Activated B cell treated with CpG ODN at 0.5 μM for 24 hours (primary cell): ENCODE data around the gene ART5. TPM values are rescaled to one million over a fixed set of nuclear protein-coding genes. Genes with fewer than 3 reads are reported as not detected.
"Not testable (repeated sequence)": the region's sequence is repeated elsewhere in the genome, so short reads cannot be mapped to it uniquely, and the experiment has no call there.

Source experiments
- ATAC-seq: fragments of 200-7000 bp; cut with Tn5 transposase; one replicate; pipeline ENCODE4 v1.10.0; 2021; ENCODE audit warnings: low read depth, mild to moderate bottlenecking, moderate library complexity
- CTCF ChIA-PET: fragments of 350-600 bp; sonication (Branson Sonifier 250); formaldehyde crosslinking; loops from one replicate; lab custom pipeline; 2021; ENCODE audit warnings: antibody characterized with exemption; lab: Charles Lee
- POLR2A ChIA-PET: fragments of 350-600 bp; sonication (Branson Sonifier 250); formaldehyde crosslinking; loops from one replicate; lab custom pipeline; 2021; ENCODE audit warnings: antibody characterized with exemption; lab: Charles Lee
- DNase-seq: peaks from one replicate; pipeline ENCODE4 v3.0.0; 2022
- H3K27ac Mint-ChIP-seq: one replicate; pipeline ENCODE4 v1.8.0; 2020; ENCODE audit warnings: mixed read lengths
- H3K27me3 Mint-ChIP-seq: one replicate; pipeline ENCODE4 v1.8.0; 2021; ENCODE audit warnings: mixed read lengths
- H3K36me3 Mint-ChIP-seq: one replicate; pipeline ENCODE4 v1.8.0; 2021; ENCODE audit warnings: low read depth, mixed read lengths
- H3K4me1 Mint-ChIP-seq: one replicate; pipeline ENCODE4 v1.8.0; 2021; ENCODE audit warnings: mixed read lengths
- H3K4me3 Mint-ChIP-seq: one replicate; pipeline ENCODE4 v1.8.0; 2020; ENCODE audit warnings: mild to moderate bottlenecking, mixed read lengths
- H3K9me3 Mint-ChIP-seq: one replicate; pipeline ENCODE4 v1.8.0; 2020; ENCODE audit warnings: mixed read lengths
- intact Hi-C: fragments of 100-400 bp; cut with micrococcal nuclease; formaldehyde crosslinking; loops from one replicate; pipeline ENCODE4 v1.15.1; 2024
- total RNA-seq: library from RNA; stranded (reverse); gene quantifications from 2 replicates; pipeline ENCODE4 v1.2.3, GENCODE V29; 2022
- TF ChIP-seq, protein P1 (sequence below): fragments of 200-600 bp; IDR thresholded peaks from one replicate; pipeline ENCODE4 v1.8.0; 2022; ENCODE audit warnings: antibody characterized with exemption, mild to moderate bottlenecking

Gene ART5
- total RNA-seq, 1 donor from 2014 or later, result not detected

DNA sequence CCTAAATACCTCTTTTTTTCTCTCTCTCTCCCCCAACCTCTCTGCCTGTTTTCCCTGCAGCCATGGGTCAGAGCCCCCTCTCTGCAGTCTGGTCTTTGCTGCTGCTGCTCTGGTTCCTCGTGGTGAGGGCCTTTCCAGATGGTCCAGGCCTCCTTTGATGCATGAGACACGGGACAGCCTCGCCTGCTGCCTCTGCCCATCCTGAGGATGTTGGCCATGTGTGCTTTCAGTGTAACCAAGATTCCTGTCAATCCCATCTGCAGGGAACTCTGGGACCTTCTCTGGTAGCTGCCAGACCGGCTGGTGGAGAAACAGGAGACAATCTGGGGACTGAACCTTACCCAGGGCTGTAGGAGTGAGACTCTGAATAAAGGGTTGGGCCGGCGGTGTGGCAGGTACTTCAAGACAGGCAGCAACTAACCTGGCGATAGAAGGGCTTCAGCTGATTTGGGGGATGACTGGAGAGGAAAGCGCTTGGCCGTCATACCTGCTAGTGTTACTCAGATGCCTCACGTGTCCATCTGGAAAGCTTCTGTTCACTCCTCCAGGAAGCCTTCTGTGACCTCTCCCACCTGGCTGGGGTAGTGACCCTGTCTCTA lies 22.3 kb upstream of the ART5 start:
- CTCF ChIA-PET, result no interaction called here
- TF ChIP-seq, protein P1, sequence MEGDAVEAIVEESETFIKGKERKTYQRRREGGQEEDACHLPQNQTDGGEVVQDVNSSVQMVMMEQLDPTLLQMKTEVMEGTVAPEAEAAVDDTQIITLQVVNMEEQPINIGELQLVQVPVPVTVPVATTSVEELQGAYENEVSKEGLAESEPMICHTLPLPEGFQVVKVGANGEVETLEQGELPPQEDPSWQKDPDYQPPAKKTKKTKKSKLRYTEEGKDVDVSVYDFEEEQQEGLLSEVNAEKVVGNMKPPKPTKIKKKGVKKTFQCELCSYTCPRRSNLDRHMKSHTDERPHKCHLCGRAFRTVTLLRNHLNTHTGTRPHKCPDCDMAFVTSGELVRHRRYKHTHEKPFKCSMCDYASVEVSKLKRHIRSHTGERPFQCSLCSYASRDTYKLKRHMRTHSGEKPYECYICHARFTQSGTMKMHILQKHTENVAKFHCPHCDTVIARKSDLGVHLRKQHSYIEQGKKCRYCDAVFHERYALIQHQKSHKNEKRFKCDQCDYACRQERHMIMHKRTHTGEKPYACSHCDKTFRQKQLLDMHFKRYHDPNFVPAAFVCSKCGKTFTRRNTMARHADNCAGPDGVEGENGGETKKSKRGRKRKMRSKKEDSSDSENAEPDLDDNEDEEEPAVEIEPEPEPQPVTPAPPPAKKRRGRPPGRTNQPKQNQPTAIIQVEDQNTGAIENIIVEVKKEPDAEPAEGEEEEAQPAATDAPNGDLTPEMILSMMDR, result no peak
- POLR2A ChIA-PET, result no interaction called here
- Mint-ChIP-seq H3K9me3 (no peaks in the 10 kb centered on the region), H3K27ac (no peak overlapping the region), H3K36me3 (peaks cover 43% of the 10 kb centered on the region), H3K4me1 (no peaks in the 10 kb centered on the region), H3K4me3 (no peak overlapping the region), H3K27me3 (no peaks in the 10 kb centered on the region)
- intact Hi-C loops, result no loop called here
- no peak for DNase-seq
- no peak for ATAC-seq

- Mint-ChIP-seq H3K4me3 (no peak overlapping the region), H3K9me3 (no peaks in the 10 kb centered on the region), H3K36me3 (peaks cover 30% of the 10 kb centered on the region), H3K27me3 (no peaks in the 10 kb centered on the region), H3K27ac (no peak overlapping the region), H3K4me1 (no peaks in the 10 kb centered on the region)
- ATAC-seq (no peak), DNase-seq (no peak)
- ChIA-PET POLR2A (no interaction called here), CTCF (no interaction called here)
- TF ChIP-seq, protein P1, result no peak
- intact Hi-C loops, result no loop called here
These were observed 21.1 kb upstream of the ART5 start for GRCh38 chr11:3662856-3663255.

DNA sequence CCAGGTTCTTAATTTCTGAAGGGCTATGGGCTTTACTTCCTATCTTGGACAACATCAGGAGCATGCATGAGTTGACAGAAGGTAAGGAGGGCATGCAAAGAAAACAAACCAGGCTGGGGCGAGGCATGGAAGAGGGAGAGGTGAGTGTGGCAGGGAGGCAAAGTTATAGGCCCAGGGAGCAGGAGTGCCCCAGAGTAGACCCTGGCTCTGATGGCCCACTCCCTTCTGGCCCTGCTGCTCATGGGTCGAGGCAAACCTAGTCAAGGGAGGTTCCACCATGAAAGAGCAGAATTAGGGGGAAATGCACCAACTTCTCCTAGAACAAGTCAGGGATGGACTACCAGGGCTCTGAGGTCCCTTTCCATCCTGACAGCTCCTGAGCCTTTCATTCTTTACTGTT lies 19.2 kb upstream of the ART5 start:
- H3K9me3 Mint-ChIP-seq, result no peaks in the 10 kb centered on the region
- no peaks in the 10 kb centered on the region for H3K4me1 Mint-ChIP-seq
- H3K27me3 Mint-ChIP-seq, result no peaks in the 10 kb centered on the region
- TF ChIP-seq, protein P1, result no peak
- DNase-seq, result no peak
- CTCF ChIA-PET, result no interaction called here
- no peak for ATAC-seq
- H3K27ac Mint-ChIP-seq, result no peak overlapping the region
- POLR2A ChIA-PET, result no interaction called here
- peaks cover 16% of the 10 kb centered on the region for H3K36me3 Mint-ChIP-seq
- H3K4me3 Mint-ChIP-seq, result no peak overlapping the region
- intact Hi-C loops, result no loop called here

DNA sequence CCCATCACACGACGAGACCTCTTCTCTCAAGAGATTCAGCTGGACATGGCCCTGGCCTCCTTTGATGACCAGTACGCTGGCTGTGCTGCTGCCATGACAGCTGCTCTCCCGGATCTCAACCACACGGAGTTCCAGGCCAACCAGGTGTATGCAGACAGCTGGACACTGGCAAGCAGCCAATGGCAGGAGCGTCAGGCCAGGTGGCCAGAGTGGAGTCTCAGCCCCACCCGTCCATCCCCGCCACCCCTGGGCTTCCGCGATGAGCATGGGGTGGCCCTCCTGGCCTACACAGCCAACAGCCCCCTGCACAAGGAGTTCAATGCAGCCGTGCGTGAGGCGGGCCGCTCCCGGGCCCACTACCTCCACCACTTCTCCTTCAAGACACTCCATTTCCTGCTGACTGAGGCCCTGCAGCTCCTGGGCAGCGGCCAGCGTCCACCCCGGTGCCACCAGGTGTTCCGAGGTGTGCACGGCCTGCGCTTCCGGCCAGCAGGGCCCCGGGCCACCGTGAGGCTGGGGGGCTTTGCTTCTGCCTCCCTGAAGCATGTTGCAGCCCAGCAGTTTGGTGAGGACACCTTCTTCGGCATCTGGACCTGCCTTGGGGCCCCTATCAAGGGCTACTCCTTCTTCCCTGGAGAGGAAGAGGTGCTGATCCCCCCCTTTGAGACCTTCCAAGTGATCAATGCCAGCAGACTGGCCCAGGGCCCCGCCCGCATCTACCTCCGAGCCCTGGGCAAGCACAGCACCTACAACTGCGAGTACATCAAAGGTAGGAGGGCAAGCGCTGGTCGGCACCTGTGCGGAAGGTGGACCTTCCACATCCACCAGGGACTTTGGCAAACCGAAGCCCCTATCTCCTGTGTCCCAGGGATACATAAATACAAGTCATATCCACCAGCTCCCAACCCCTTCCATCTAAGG lies 18.1 kb upstream of the ART5 start:
- no peaks in the 10 kb centered on the region for H3K4me1 Mint-ChIP-seq
- POLR2A ChIA-PET, result no interaction called here
- no peak overlapping the region for H3K27ac Mint-ChIP-seq
- H3K36me3 Mint-ChIP-seq, result peaks cover 5% of the 10 kb centered on the region
- CTCF ChIA-PET, result no interaction called here
- no peak overlapping the region for H3K4me3 Mint-ChIP-seq
- peaks cover 7% of the 10 kb centered on the region for H3K27me3 Mint-ChIP-seq
- DNase-seq (no peak), ATAC-seq (no peak)
- intact Hi-C loops, result no loop called here
- H3K9me3 Mint-ChIP-seq, result no peaks in the 10 kb centered on the region
- TF ChIP-seq, protein P1, result no peak

DNA sequence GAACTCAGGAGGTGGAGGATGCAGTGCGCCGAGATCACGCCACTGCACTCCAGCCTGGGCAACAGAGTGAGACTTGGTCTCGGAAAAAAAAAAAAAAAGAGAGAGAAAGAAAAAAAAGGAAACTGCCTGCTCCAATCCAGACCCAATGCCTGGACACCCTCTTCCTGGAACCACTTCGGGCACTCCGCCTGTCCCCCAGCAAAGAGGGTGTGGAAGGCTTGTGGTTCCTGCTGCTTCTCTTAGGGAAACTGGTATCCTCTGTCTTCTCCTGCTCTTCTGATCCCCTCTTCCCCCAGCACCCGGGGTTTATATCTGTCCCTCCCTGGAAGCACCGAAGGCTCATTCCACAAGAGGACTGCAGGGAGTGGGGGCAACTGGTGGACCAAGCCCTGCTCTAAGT lies 16.5 kb upstream of the ART5 start:
- H3K27ac Mint-ChIP-seq, result no peak overlapping the region
- no peaks in the 10 kb centered on the region for H3K9me3 Mint-ChIP-seq
- CTCF ChIA-PET, result no interaction called here
- POLR2A ChIA-PET, result no interaction called here
- no peaks in the 10 kb centered on the region for H3K36me3 Mint-ChIP-seq
- intact Hi-C loops, result no loop called here
- no peak for ATAC-seq
- H3K4me1 Mint-ChIP-seq, result no peaks in the 10 kb centered on the region
- TF ChIP-seq, protein P1, result no peak
- DNase-seq, result no peak
- peaks cover 7% of the 10 kb centered on the region for H3K27me3 Mint-ChIP-seq
- no peak overlapping the region for H3K4me3 Mint-ChIP-seq

- ATAC-seq, POLR2A ChIA-PET, H3K36me3 Mint-ChIP-seq, CTCF ChIA-PET, DNase-seq, intact Hi-C loops, H3K4me3 Mint-ChIP-seq, H3K27ac Mint-ChIP-seq, H3K4me1 Mint-ChIP-seq, H3K9me3 Mint-ChIP-seq, H3K27me3 Mint-ChIP-seq: not testable (repeated sequence)
These were observed 15.5 kb upstream of the ART5 start for GRCh38 chr11:3657331-3657730.
